ENCODE results near the gene NOL9.

- TF ChIP-seq CTCF (IDR thresholded peaks at IDR 0.05): no peak
- no peak for TF ChIP-seq POLR2AphosphoS5 (IDR thresholded peaks at IDR 0.05; ENCODE audit: insufficient read depth in 1 of 2, low read depth in 1 of 2)
Observed at GRCh38 chr1:6507037-6507428, 47.3 kb downstream of the NOL9 start.

All from vagina (tissue), 2 donors.